H1 (cell line): ENCODE measurements around the gene POLR1H.

Source experiments
- CBX5 ChIP-seq: fragments of 300-800, 300-1000 bp; sonication (generic); IDR thresholded peaks from 2 replicates; pipeline ENCODE4 v1.7.1; 2016; ENCODE audit warnings: antibody characterized with exemption, low read length, low read depth
- CHD7 ChIP-seq: fragments of 300-600 bp; sonication (generic); IDR thresholded peaks from 2 replicates; pipeline ENCODE4 v1.7.1; 2012; ENCODE audit warnings: low read length, moderate library complexity, mild to moderate bottlenecking, inconsistent platforms; ENCODE audit not compliant: insufficient replicate concordance
- CTCF ChIP-seq, 3 experiments: IDR thresholded peaks; 1 replicate in 2 of 3; 2 replicates in 1 of 3; pipeline versions ENCODE4 v1.5.1 to v1.6.1; 2011; ENCODE audit warnings: low read length in 3 of 3, mild to moderate bottlenecking in 3 of 3, inconsistent platforms in 2 of 3, low read depth in 1 of 3, moderate library complexity in 1 of 3; ENCODE audit not compliant: insufficient read depth in 1 of 3; ENCODE audit errors: control extremely low read depth in 1 of 3
- HDAC6 ChIP-seq: IDR thresholded peaks from one replicate; pipeline ENCODE4 v1.7.1; 2012; ENCODE audit warnings: low read depth, mild to moderate bottlenecking, inconsistent platforms, low read length, moderate library complexity
- MAFK ChIP-seq: IDR thresholded peaks from 2 replicates; pipeline ENCODE4 v1.6.1; 2012; ENCODE audit warnings: low read depth, mild to moderate bottlenecking, improper control_type of control experiment, low read length
- POLR2A ChIP-seq, 2 experiments: IDR thresholded peaks; 1 replicate in 1 of 2; 2 replicates in 1 of 2; pipeline ENCODE4 v1.6.1; 2011; ENCODE audit warnings: low read depth in 2 of 2, low read length in 2 of 2, mild to moderate bottlenecking in 2 of 2; ENCODE audit errors: control extremely low read depth in 1 of 2
- POLR2AphosphoS5 ChIP-seq: IDR thresholded peaks from 2 replicates; pipeline ENCODE4 v1.6.1; 2011; ENCODE audit warnings: low read depth, low read length
- SRF ChIP-seq: IDR thresholded peaks from 2 replicates; pipeline ENCODE4 v1.6.1; 2011; ENCODE audit warnings: mild to moderate bottlenecking, low read depth, low read length, moderate library complexity

DNA sequence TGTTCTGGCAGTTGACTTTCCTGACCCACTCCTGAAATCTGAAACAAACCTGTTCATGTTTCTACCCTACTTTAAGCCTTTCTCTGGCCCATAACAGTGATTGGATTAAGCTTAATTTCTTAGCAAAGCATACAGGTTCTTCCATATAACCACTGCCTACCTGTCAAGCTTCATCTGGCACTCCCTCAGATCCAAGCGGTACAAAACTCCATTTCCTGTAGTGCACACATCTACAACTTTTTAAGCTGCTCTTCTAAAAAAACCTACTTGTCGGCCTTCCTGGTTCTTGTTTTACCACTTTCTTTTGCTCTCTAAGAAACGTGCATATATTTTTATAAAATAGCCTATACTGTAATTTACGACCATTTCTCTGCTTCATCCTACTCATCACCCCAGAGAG, 5.0 kb downstream of the POLR1H start:
- TF ChIP-seq POLR2AphosphoS5 = no peak
- TF ChIP-seq CHD7 = no peak
- TF ChIP-seq MAFK = no peak
- no peak for TF ChIP-seq CTCF (IDR thresholded peaks at IDR 0.05; ENCODE audit: control extremely low read depth in 1 of 3, insufficient read depth in 1 of 3, low read depth in 1 of 3, low read length in 3 of 3)
- no peak for TF ChIP-seq CBX5
- no peak for TF ChIP-seq POLR2A (IDR thresholded peaks at IDR 0.05; ENCODE audit: control extremely low read depth in 1 of 2, low read depth in 2 of 2, low read length in 2 of 2)
- TF ChIP-seq HDAC6 = no peak
- TF ChIP-seq SRF = no peak
